K562 (cell line): ENCODE measurements around the gene WDR83. TPM values are rescaled to one million over a fixed set of nuclear protein-coding genes. Genes with fewer than 3 reads are reported as not detected.

Experiments used
- ATF3 ChIP-seq, 2 experiments: fragments of 450-650 bp in 1 of 2; sonication (generic) in 1 of 2; formaldehyde crosslinking in 1 of 2; IDR thresholded peaks in 1 of 2; conservative IDR thresholded peaks in 1 of 2; 2 replicates each; pipeline versions ENCODE4 v1.6.1 to v1.8.1; 2016 to 2023; ENCODE audit warnings: mild to moderate bottlenecking in 2 of 2, moderate library complexity in 2 of 2, inconsistent platforms in 1 of 2, missing genetic modification reagents in 1 of 2
- CXXC5 ChIP-seq: fragments of 250-450 bp; sonication (Bioruptor Pico); IDR thresholded peaks from 2 replicates; pipeline ENCODE4 v1.8.0; 2022; ENCODE audit warnings: inconsistent platforms, mild to moderate bottlenecking, moderate library complexity
- ELK1 ChIP-seq: sonication (generic); formaldehyde crosslinking; IDR thresholded peaks from 2 replicates; pipeline ENCODE4 v1.8.1; 2022; ENCODE audit warnings: missing genetic modification reagents
- ESRRB ChIP-seq: fragments of 250-450 bp; sonication (Bioruptor Pico); IDR thresholded peaks from 2 replicates; pipeline ENCODE4 v1.5.0; 2020; ENCODE audit warnings: mild to moderate bottlenecking, moderate library complexity, borderline replicate concordance
- ETS1 ChIP-seq: conservative IDR thresholded peaks from 2 replicates; pipeline ENCODE4 v1.6.1; 2011; ENCODE audit warnings: low read depth, mild to moderate bottlenecking, low read length; ENCODE audit not compliant: control insufficient read depth
- FIP1L1 ChIP-seq: fragments of 200-400 bp; formaldehyde crosslinking; IDR thresholded peaks from 2 replicates; pipeline ENCODE4 v1.6.1; 2018; ENCODE audit warnings: mild to moderate bottlenecking, low read depth, low read length; ENCODE audit not compliant: poor library complexity, severe bottlenecking
- KLF10 ChIP-seq: fragments of 250-450 bp; sonication (Bioruptor Pico); IDR thresholded peaks from 2 replicates; pipeline ENCODE4 v1.6.1; 2021; ENCODE audit warnings: matching md5 sums
- ZNF23 ChIP-seq: fragments of 250-450 bp; sonication (Bioruptor Pico); IDR thresholded peaks from 2 replicates; pipeline ENCODE4 v1.4.0; 2020; ENCODE audit warnings: mild to moderate bottlenecking
- ZNF668 ChIP-seq: fragments of 250-450 bp; sonication (Bioruptor Pico); IDR thresholded peaks from 2 replicates; pipeline ENCODE4 v1.8.0; 2022; ENCODE audit warnings: mild to moderate bottlenecking, inconsistent platforms
- polyA plus RNA-seq, 8 experiments: library from polyadenylated mRNA; depleted of rRNA in 4 of 8; stranded (reverse) in 5 of 8; unstranded in 3 of 8; fragments of >200 nt; fragmentation: Nextera tagmentation in 2 of 8; fragmentation: Illumina TruSeq in 1 of 8; extraction: Ambion mirVana in 2 of 8; extraction: Trizol in 1 of 8; gene quantifications; 2 replicates each; pipeline versions ENCODE4 v1.2.1 to v1.2.3, GENCODE V29; 2011 to 2014; ENCODE audit warnings: inconsistent platforms in 1 of 8, missing spikeins in 1 of 8
- total RNA-seq, 7 experiments: library from RNA; depleted of rRNA in 6 of 7; stranded (reverse); fragments of >200 nt in 6 of 7; fragmentation: Illumina TruSeq in 2 of 7; extraction: Trizol in 2 of 7; gene quantifications; 2 replicates each; pipeline versions ENCODE4 v1.2.1 to v1.2.3, GENCODE V29; 2011 to 2021; ENCODE audit warnings: low replicate concordance in 1 of 7
- TF ChIP-seq, protein P1 (sequence below): fragments of 450-650 bp; IDR thresholded peaks from 2 replicates; pipeline ENCODE4 v1.6.1; 2016; ENCODE audit warnings: mild to moderate bottlenecking, moderate library complexity

WDR83 gene
- total and polyA plus RNA-seq, 9 of the 15 experiments (the other 6 are each of a cell fraction or from before 2014, with no cell fraction given): 0.52 to 21.3 (median 4.2) TPM

- TF ChIP-seq, protein P1, sequence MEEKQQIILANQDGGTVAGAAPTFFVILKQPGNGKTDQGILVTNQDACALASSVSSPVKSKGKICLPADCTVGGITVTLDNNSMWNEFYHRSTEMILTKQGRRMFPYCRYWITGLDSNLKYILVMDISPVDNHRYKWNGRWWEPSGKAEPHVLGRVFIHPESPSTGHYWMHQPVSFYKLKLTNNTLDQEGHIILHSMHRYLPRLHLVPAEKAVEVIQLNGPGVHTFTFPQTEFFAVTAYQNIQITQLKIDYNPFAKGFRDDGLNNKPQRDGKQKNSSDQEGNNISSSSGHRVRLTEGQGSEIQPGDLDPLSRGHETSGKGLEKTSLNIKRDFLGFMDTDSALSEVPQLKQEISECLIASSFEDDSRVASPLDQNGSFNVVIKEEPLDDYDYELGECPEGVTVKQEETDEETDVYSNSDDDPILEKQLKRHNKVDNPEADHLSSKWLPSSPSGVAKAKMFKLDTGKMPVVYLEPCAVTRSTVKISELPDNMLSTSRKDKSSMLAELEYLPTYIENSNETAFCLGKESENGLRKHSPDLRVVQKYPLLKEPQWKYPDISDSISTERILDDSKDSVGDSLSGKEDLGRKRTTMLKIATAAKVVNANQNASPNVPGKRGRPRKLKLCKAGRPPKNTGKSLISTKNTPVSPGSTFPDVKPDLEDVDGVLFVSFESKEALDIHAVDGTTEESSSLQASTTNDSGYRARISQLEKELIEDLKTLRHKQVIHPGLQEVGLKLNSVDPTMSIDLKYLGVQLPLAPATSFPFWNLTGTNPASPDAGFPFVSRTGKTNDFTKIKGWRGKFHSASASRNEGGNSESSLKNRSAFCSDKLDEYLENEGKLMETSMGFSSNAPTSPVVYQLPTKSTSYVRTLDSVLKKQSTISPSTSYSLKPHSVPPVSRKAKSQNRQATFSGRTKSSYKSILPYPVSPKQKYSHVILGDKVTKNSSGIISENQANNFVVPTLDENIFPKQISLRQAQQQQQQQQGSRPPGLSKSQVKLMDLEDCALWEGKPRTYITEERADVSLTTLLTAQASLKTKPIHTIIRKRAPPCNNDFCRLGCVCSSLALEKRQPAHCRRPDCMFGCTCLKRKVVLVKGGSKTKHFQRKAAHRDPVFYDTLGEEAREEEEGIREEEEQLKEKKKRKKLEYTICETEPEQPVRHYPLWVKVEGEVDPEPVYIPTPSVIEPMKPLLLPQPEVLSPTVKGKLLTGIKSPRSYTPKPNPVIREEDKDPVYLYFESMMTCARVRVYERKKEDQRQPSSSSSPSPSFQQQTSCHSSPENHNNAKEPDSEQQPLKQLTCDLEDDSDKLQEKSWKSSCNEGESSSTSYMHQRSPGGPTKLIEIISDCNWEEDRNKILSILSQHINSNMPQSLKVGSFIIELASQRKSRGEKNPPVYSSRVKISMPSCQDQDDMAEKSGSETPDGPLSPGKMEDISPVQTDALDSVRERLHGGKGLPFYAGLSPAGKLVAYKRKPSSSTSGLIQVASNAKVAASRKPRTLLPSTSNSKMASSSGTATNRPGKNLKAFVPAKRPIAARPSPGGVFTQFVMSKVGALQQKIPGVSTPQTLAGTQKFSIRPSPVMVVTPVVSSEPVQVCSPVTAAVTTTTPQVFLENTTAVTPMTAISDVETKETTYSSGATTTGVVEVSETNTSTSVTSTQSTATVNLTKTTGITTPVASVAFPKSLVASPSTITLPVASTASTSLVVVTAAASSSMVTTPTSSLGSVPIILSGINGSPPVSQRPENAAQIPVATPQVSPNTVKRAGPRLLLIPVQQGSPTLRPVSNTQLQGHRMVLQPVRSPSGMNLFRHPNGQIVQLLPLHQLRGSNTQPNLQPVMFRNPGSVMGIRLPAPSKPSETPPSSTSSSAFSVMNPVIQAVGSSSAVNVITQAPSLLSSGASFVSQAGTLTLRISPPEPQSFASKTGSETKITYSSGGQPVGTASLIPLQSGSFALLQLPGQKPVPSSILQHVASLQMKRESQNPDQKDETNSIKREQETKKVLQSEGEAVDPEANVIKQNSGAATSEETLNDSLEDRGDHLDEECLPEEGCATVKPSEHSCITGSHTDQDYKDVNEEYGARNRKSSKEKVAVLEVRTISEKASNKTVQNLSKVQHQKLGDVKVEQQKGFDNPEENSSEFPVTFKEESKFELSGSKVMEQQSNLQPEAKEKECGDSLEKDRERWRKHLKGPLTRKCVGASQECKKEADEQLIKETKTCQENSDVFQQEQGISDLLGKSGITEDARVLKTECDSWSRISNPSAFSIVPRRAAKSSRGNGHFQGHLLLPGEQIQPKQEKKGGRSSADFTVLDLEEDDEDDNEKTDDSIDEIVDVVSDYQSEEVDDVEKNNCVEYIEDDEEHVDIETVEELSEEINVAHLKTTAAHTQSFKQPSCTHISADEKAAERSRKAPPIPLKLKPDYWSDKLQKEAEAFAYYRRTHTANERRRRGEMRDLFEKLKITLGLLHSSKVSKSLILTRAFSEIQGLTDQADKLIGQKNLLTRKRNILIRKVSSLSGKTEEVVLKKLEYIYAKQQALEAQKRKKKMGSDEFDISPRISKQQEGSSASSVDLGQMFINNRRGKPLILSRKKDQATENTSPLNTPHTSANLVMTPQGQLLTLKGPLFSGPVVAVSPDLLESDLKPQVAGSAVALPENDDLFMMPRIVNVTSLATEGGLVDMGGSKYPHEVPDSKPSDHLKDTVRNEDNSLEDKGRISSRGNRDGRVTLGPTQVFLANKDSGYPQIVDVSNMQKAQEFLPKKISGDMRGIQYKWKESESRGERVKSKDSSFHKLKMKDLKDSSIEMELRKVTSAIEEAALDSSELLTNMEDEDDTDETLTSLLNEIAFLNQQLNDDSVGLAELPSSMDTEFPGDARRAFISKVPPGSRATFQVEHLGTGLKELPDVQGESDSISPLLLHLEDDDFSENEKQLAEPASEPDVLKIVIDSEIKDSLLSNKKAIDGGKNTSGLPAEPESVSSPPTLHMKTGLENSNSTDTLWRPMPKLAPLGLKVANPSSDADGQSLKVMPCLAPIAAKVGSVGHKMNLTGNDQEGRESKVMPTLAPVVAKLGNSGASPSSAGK: peak; percentile 83
- TF ChIP-seq ETS1: peak; percentile 94
- no peak for TF ChIP-seq ESRRB (CRISPR knock-in tag)
- TF ChIP-seq KLF10 (CRISPR knock-in tag): no peak
- TF ChIP-seq ZNF668: no peak
- no peak for TF ChIP-seq ZNF23 (CRISPR knock-in tag)
- no peak for TF ChIP-seq ATF3 (IDR thresholded peaks at IDR 0.05)
- no peak for TF ChIP-seq ATF3 (CRISPR knock-in tag; conservative IDR thresholded peaks at IDR 0.05)
- no peak for TF ChIP-seq ELK1 (CRISPR knock-in tag)
- TF ChIP-seq FIP1L1: no peak
- peak; percentile 85 for TF ChIP-seq CXXC5 (CRISPR knock-in tag)
Observed at GRCh38 chr19:12723641-12724426, 57.2 kb downstream of the WDR83 start, which contains the start of gene TNPO2 (continued).
